ENCODE measurements around the gene CA5B.

DNA sequence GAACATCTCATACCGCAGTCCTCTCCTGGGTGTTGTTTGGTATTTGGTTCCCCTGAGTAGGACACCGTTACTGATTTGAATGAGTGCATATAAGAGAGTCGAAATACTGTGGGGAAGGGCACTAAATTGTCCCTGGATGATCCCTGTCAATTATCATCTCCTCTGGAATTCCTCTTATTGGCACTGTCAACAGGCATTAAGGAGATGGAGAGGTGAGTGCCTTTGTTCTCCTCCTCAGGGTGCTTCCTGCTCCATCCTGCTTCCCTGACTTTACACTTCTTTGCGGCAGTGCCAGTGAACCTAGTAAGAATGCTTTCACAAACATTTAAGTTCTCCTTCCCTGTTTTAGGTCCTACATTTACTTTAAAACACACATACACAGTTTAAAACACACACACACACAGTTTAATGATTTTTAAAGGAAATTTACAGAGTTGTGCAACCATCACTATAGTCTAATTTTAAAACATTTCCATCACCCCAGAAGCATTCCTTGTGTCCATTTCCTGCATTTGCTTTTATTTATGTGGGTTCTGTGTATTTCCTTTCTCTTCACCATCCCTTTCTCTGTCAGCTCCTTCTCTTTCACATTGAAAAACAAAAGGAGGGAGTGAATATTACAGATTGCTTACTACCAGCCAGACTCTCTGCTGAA lies 31.4 kb downstream of the CA5B start:
- TF ChIP-seq, protein P1, sequence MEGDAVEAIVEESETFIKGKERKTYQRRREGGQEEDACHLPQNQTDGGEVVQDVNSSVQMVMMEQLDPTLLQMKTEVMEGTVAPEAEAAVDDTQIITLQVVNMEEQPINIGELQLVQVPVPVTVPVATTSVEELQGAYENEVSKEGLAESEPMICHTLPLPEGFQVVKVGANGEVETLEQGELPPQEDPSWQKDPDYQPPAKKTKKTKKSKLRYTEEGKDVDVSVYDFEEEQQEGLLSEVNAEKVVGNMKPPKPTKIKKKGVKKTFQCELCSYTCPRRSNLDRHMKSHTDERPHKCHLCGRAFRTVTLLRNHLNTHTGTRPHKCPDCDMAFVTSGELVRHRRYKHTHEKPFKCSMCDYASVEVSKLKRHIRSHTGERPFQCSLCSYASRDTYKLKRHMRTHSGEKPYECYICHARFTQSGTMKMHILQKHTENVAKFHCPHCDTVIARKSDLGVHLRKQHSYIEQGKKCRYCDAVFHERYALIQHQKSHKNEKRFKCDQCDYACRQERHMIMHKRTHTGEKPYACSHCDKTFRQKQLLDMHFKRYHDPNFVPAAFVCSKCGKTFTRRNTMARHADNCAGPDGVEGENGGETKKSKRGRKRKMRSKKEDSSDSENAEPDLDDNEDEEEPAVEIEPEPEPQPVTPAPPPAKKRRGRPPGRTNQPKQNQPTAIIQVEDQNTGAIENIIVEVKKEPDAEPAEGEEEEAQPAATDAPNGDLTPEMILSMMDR (IDR thresholded peaks at IDR 0.05; ENCODE audit: control extremely low read depth in 1 of 3, insufficient read depth in 1 of 3, low read depth in 1 of 3, low read length in 3 of 3): no peak
- TF ChIP-seq EZH2 (IDR thresholded peaks at IDR 0.05; ENCODE audit: low read depth, low read length, severe bottlenecking) (no peak), TAF1 (IDR thresholded peaks at IDR 0.05; ENCODE audit: low read depth, low read length) (no peak), SP1 (IDR thresholded peaks at IDR 0.05; ENCODE audit: low read depth, low read length) (no peak), FOSL1 (IDR thresholded peaks at IDR 0.05; ENCODE audit: insufficient read depth, low read depth, low read length) (no peak), MAFK (IDR thresholded peaks at IDR 0.05; ENCODE audit: low read depth, low read length) (no peak), ATF2 (IDR thresholded peaks at IDR 0.05; ENCODE audit: low read length) (no peak), POLR2A (IDR thresholded peaks at IDR 0.05; ENCODE audit: control extremely low read depth in 1 of 2, low read depth in 2 of 2, low read length in 2 of 2) (no peak), ATF3 (IDR thresholded peaks at IDR 0.05; ENCODE audit: insufficient read depth, low read depth, low read length) (no peak), EGR1 (IDR thresholded peaks at IDR 0.05; ENCODE audit: borderline replicate concordance, low read depth, low read length) (no peak), BACH1 (IDR thresholded peaks at IDR 0.05; ENCODE audit: low read length) (no peak)
